Activated CD4-positive, CD25-positive, alpha-beta regulatory T cell (primary cell): ENCODE data around the gene ULK4.

ENCODE experiments used
- DNase-seq, 4 experiments: peaks; one replicate each; lab custom pipeline; 2025; lab: John Stamatoyannopoulos, UW

ULK4 gene

GRCh38 chr3:41251593-41251992 lies 710.3 kb downstream of the ULK4 start:
- DNase-seq = no peak

DNA sequence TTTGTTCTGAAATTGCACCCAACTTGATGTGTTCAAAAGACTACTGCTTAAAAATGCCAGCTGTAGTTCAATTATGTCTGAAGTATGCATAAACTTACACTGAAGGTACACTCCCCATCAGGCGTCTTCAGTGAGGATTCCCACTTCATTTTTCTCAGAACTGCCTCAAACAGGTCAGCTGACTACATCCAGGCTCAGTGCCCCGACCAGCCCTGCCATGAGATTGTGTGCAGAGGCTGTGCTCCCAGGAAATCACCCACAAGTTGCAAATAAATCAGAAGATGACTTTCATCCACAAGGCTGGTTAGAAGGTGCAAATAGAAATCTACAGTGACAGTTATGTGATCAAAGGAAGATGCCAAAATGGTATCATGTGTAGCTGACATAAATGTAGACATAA lies 711.1 kb downstream of the ULK4 start:
- DNase-seq = no peak

DNA sequence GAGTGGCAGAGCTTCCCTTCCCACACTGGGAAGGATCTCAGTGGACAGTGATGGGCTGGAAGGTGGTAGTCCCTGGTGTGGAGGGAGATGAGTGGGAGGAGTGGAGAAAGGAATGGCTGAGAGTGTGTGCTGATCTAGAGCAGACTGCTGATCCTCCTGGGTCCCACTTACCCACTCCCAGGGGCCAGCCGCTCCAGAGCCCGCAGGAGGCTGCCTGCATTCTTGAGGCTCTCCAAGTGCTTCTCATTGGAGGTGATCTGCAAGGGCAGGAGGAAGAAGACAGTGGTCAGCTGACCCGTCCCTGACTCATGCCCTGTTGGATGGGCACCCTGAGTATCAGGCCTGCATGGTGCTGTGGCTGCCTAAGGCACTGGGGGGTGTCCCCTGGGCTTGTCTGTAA lies 712.6 kb downstream of the ULK4 start:
- no peak for DNase-seq

DNA sequence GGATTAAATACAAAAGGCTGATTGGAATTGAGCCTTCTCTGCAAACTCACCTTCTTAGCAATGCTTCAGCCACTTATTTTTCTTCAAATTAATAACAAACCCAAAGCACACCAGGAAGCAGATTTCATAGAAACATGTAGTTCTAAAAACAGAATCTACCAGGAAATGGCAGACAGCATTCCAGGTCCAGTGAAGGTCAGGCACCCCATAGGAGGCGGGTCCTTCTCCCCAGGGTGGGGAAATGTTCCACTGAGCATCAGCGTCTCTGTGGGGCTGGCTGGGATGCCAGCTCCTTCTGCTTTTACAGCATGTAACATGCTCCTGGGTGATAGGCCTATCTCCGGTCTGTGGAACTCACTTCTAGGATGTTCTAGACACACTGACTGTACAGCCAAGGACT lies 713.4 kb downstream of the ULK4 start:
- no peak for DNase-seq

GRCh38 chr3:41247055-41248004 lies 714.6 kb downstream of the ULK4 start:
- no peak for DNase-seq

DNA sequence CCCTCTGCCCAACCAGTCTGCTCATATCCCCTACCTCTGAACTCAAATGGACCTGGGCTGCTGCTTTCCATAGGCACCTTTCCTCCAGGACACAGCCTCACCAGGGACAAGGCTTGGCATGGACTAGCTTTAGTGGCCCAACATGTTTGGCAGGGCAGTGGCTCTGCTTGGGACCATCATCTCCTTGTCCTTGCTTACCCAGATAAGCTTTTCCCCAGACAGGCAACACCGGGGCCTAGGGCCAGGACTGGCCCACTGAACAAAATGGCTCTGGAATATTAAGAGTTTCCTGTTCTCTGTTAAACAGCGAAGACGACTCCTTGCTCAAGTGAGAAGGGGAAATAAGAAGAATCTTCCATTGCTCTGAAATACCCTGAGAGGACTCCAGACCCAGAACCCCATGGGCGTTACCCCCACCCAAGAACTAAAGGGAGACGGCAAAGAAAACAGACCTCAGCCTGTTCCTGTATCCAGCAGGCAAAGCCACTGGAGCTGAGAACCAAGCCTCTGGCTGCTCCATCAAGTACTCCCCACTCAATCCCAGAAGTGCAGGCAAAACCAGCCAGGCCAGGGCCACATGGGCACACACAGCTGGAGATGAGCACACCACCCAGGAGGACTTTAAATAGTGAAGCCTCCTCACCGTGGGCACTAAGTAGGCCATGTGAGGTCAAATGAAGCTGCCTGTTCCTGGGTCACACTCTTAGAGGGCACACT lies 717.1 kb downstream of the ULK4 start:
- no peak for DNase-seq

DNA sequence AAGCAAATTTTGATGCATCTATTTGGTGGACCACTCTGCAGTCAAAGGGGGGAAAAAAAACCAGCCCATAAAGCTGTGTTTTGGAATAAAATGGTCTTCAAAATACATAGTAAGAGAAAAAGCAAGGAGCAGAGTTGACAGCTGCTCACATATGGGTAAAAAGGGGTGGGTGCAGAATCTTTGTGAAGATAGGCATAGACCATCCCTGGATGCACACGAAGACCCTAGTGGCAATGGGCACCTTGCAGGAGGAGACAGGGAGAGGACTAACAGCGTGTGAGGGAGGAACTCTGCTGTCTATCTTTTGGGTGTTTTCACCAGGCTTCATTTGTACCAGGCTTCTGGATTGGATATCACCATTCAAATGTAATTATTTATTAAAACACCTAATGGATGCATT lies 718.7 kb downstream of the ULK4 start:
- DNase-seq = no peak

DNA sequence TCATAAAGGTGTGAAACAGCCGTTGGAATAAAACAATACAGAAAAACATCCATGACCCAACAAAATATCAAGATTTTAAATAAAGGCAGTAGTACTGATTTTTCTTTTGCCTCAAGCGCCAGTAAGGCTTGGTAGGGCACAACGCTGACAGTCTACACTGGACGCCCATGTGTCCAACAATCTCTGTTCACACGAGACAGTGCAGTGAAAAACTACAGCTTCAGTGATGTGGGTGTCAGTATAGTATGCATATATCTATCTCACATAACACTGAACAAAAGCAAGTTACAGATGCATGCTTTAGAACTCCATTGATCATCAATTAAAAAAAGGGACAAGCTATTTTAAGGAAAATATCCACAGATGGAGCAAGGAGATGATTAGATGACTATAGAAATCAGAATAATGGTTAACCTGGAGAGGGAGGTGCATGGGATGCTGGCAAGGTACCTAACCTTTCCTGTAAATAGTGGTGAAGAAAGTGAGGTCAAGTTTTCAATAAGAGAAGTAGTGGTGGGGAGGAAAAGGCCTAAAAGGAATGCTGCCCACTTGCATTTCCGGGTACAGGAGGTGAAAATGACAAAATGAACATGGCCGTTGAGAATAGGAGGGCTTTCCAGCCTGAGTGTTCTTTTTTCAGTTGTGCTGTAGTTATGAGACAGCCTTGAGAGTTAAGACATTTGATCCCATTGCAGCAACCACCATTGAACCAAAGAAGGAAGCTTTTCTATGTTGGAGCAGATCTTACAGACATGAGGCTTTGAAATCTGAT lies 719.9 kb downstream of the ULK4 start:
- no peak for DNase-seq

GRCh38 chr3:41241161-41241560 lies 720.7 kb downstream of the ULK4 start:
- DNase-seq = no peak

GRCh38 chr3:41239587-41239986 lies 722.3 kb downstream of the ULK4 start:
- no peak for DNase-seq

GRCh38 chr3:41237907-41238306 lies 724.0 kb downstream of the ULK4 start:
- DNase-seq = no peak

DNA sequence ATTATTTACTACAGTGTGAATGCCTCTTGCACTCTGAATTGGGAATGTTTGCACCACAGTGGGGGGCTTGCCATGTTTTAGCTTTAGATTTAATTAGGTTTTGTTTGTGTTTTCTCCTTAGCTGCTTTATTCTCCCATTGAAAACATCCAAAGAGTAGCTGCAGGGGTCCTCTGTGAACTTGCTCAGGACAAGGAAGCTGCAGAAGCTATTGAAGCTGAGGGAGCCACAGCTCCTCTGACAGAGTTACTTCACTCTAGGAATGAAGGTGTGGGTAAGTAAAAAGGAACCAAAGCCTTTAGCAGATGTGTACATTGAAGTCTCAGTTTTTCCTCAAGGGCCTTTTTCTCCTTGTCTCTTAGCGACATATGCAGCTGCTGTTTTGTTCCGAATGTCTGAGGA lies 725.7 kb downstream of the ULK4 start:
- no peak for DNase-seq

DNA sequence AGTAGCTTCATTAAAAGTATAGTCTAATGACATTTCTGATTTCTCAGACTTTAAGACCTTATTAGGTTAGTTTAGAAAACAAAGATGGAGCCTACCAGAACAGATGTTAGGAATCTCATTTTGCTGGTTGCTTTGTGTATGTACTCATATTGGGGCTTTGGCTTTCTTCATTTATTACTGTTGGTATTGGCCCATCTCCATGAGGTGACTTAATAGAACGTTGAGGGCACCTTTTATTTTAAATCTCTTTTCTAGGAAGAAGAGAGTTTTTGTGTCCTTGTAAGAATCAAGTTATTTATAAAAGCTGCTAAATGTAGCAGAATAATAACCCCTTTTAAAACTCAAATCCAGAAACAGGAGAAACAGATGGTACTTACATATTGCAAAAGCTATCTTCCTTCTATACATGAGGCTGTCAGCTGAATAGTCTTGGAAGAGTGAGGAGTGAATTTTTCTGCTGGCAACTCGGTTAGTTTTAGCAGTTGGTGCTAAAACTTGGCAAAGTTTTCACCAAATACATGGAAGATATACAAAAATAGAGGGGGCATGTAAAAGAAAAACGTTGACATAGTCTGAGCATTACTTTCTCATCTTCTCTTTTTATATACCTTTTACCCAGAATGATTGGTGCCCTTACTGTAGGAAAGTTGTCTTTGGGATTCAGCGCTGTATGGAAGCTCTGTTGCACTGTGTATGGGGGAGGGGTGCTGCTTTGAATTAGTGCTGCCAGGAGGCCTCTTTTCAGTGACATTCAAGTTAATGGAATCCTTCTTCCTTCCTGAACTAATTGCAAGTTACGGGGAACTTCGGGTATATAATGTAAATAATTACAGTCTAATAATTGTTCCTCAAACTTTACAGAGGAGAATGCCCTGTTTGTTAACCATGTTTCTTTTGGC lies 726.8 kb downstream of the ULK4 start:
- DNase-seq = no peak

DNA sequence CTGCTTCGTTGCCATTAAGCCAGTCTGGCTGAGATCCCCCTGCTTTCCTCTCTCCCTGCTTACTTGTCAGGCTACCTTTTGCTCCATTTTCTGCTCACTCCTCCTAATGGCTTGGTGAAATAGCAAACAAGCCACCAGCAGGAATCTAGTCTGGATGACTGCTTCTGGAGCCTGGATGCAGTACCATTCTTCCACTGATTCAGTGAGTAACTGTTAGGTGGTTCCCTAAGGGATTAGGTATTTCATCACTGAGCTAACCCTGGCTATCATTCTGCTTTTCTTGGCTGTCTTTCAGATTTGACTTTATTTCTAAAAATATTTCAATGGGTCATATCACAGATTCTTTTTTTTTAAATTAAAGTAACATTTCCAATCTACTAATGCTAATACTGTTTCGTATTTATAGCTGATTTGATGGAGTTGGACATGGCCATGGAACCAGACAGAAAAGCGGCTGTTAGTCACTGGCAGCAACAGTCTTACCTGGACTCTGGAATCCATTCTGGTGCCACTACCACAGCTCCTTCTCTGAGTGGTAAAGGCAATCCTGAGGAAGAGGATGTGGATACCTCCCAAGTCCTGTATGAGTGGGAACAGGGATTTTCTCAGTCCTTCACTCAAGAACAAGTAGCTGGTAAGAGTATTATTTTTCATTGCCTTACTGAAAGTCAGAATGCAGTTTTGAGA lies 737.6 kb downstream of the ULK4 start:
- DNase-seq = no peak

DNA sequence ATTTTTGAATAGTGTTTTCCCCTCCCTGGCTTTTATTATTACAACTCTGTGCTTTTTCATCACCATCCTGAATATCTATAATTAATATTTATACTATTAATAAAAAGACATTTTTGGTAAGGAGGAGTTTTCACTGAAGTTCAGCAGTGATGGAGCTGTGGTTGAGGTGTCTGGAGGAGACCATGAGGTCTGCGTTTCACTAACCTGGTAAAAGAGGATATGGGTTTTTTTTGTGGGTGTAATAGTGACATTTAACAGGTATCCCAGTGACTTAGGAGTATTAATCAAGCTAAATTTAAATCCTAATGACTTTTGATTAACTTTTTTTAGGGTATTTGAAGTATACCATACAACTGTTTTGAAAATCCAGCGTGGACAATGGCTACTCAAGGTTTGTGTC lies 738.2 kb downstream of the ULK4 start:
- DNase-seq = no peak

DNA sequence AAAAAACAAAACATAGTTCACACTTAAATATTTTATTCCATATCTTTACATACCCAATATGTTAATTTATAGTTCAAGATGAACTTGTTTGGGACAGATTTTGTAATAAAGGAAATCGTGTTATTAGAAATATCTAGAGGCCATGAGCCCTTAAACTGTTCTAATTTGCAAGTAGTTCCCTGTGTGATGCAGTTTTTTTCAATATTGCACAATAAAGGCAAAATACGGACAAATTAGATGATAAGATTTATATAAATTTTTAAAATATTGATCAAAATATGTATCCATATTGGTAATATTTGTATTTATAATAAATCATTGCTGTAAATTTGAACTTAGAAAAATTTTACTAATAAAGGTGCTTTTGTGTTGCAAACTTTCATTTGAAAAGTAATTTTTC lies 738.8 kb downstream of the ULK4 start:
- no peak for DNase-seq

DNA sequence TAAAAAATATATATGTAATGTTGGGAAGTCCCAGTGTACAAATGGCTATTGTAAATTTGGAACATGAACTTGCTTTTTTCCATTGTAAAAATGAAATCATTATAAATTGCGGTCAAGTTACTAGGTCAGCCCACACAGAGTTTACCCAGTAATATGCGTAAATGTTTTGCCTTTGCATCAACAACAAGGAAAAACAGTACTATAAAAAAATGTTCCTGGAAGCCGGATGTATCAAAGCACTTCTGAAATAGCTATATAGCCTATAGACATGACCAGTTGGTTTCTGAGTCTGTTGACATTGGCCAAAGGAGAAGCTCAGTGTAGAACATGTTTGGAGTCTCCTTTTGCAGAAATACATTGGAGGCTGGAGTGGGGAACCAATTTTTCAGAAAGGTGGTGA lies 739.4 kb downstream of the ULK4 start:
- DNase-seq = no peak

DNA sequence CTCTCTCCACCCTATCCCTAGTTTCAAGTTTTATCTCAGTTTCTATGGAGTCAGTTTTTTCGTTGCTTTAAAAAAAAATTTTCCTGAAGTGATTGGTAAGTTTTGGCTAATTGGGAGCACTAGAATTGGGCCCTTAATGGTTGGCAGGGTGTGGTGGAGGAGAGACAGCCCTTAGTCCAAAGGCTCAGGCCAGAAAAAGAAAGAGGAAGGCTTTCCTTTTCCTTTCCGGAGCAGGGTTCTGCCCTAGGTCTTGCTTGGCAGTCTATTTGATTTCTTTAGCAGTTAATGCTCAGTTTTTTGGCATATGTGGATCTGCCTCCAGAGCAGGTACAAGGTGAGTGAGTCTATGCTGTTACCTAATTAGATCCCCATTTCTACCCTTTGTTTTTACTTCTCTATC lies 739.9 kb downstream of the ULK4 start:
- no peak for DNase-seq

DNA sequence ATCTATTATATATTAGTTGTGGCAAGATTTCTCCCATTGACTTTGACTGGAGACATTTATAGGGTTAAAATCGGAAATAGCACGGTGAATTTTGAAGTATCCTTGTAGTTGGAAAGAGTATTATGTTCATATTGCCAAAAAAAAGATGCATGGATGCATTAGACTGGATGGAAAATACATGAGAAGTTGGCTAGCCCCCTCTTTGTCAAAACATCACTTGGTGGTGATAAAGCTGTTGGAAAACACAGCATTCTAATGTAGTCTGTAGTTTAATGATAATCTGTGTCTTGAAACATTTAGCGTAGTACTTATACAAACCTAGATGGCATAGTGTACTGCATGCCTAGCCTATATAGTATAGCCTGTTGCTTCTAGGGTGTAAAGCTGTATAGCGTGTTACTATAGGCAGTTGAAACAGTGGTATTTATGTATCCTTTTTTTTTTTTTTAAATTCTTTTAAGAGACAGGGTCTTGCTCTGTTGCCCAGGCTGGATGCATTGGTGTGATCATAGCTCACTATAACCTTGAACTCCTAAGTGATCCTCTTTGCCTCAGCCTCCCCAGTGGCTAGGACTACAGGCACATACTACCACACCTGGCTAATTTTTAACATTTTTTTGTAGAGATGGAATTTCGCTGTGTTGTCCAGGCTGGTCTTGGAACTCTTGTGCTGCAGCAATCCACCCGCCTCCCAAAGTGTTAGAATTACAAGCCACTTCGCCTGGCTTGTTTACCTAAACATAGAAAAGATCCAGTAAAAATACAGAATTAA lies 740.8 kb downstream of the ULK4 start:
- DNase-seq = no peak

GRCh38 chr3:41219424-41219823 lies 742.5 kb downstream of the ULK4 start:
- DNase-seq = no peak
